Left ventricle myocardium inferior (tissue), 1 donor: Measurements from ENCODE around the gene ZC3H12C. TPM values are rescaled to one million over a fixed set of nuclear protein-coding genes. Genes with fewer than 3 reads are reported as not detected.
A peak's percentile ranks its signal among the peaks of the same experiment; 100 is the strongest.

Source experiments
- DNase-seq: peaks from one replicate; pipeline ENCODE4 v3.0.0-alpha.2; 2020
- H3K27ac ChIP-seq: fragments of 200-600 bp; replicated peaks from 2 replicates; pipeline ENCODE4 v1.8.0; 2021
- H3K27me3 ChIP-seq: fragments of 200-600 bp; 2 replicates; pipeline ENCODE4 v1.8.0; 2021; ENCODE audit warnings: low read depth
- H3K36me3 ChIP-seq: fragments of 200-600 bp; 2 replicates; pipeline ENCODE4 v1.8.0; 2021
- H3K4me1 ChIP-seq: fragments of 200-600 bp; 2 replicates; pipeline ENCODE4 v1.8.0; 2021
- H3K4me3 ChIP-seq: fragments of 200-600 bp; 2 replicates; pipeline ENCODE4 v1.8.0; 2021; ENCODE audit warnings: mild to moderate bottlenecking, moderate library complexity
- H3K9me3 ChIP-seq: fragments of 200-600 bp; replicated peaks from 2 replicates; pipeline ENCODE4 v1.8.0; 2021
- CTCF ChIP-seq: fragments of 200-600 bp; IDR thresholded peaks from 2 replicates; pipeline ENCODE4 v1.8.0; 2021; ENCODE audit warnings: antibody characterized with exemption, mild to moderate bottlenecking, borderline replicate concordance
- intact Hi-C: fragments of 100-400 bp; cut with micrococcal nuclease; formaldehyde crosslinking; loops from one replicate; pipeline ENCODE4 v1.11.0; 2022
- total RNA-seq: library from RNA; stranded (reverse); fragmentation: NEBNext Ultra II Directional; extraction: Animal tissue kit (Norgen Biotek cat#: 25700); gene quantifications from one replicate; pipeline ENCODE4 v1.2.1, GENCODE V29; 2021
- donor health status: DM: no; HTN: yes; CAD: no; lungs with severe emphysema.

ZC3H12C gene
- total RNA-seq, 1 donor from 2014 or later: 16.8 TPM

- Histone ChIP-seq H3K36me3 (peaks cover 2% of the 10 kb centered on the region), H3K4me3 (no peak overlapping the region), H3K9me3 (no peaks in the 10 kb centered on the region), H3K4me1 (peaks cover 42% of the 10 kb centered on the region), H3K27me3 (no peaks in the 10 kb centered on the region), H3K27ac (no peak overlapping the region)
- DNase-seq: no peak
- intact Hi-C loops: no loop called here
- TF ChIP-seq CTCF: no peak
Measured at GRCh38 chr11:110131386-110132123, 38.4 kb downstream of the ZC3H12C start.

GRCh38 chr11:110133160-110133559, 40.0 kb downstream of the ZC3H12C start:
- no peak for TF ChIP-seq CTCF
- H3K4me3 ChIP-seq: no peak overlapping the region
- H3K27me3 ChIP-seq: no peaks in the 10 kb centered on the region
- no peak overlapping the region for H3K27ac ChIP-seq
- H3K9me3 ChIP-seq: no peaks in the 10 kb centered on the region
- no peak for DNase-seq
- peaks cover 8% of the 10 kb centered on the region for H3K36me3 ChIP-seq
- intact Hi-C loops: no loop called here
- H3K4me1 ChIP-seq: peaks cover 30% of the 10 kb centered on the region

GRCh38 chr11:110134110-110134509, 40.9 kb downstream of the ZC3H12C start:
- H3K4me1 ChIP-seq: peaks cover 27% of the 10 kb centered on the region
- no peak for TF ChIP-seq CTCF
- no peak overlapping the region for H3K4me3 ChIP-seq
- H3K27me3 ChIP-seq: no peaks in the 10 kb centered on the region
- no peak overlapping the region for H3K27ac ChIP-seq
- no peak for DNase-seq
- intact Hi-C loops: no loop called here
- H3K9me3 ChIP-seq: no peaks in the 10 kb centered on the region
- peaks cover 8% of the 10 kb centered on the region for H3K36me3 ChIP-seq

GRCh38 chr11:110141812-110142211, 48.6 kb downstream of the ZC3H12C start:
- no peaks in the 10 kb centered on the region for H3K27me3 ChIP-seq
- H3K27ac ChIP-seq: no peak overlapping the region
- no peaks in the 10 kb centered on the region for H3K9me3 ChIP-seq
- intact Hi-C loops: no loop called here
- TF ChIP-seq CTCF: no peak
- no peak overlapping the region for H3K4me3 ChIP-seq
- H3K36me3 ChIP-seq: peaks cover 3% of the 10 kb centered on the region
- no peak for DNase-seq
- peaks cover 7% of the 10 kb centered on the region for H3K4me1 ChIP-seq

DNA sequence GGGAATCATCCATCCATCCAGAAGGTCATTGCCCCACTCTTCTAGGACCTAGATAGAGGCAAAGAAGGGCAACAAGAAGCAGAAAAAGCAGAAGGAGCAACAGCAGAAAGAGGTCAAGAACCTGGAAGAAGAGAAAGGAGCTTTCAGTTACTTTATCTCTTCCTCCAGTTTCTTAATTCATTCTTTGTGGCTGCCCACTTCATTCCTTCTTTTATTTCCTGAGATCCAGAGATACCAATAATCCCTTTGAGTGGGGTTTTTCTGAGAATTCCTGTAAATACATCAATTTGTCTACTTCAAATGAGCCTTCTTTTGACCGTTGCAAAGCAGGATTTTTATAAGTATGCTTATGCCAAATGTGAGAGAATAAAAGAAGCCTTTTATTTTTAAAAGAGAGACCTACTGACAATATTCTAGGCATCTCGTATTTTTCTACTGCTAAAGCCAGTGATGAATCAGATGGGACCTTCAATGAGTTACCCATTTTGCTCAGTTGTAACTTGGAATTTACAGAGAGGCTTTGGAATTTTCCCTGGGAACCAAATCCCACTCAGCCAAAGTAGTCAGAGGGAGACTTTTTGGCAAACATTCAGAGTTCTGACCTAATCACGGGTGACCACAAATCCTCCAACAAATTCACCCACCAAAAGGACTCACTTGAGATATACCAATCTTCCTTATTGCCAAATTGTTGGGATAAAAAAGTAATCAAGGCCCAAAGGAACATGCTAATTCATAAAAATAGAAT, 54.9 kb downstream of the ZC3H12C start:
- no peak for TF ChIP-seq CTCF
- Histone ChIP-seq H3K4me1 (peaks cover 20% of the 10 kb centered on the region), H3K27me3 (no peaks in the 10 kb centered on the region), H3K27ac (peak overlapping the region; percentile 19), H3K36me3 (peaks cover 3% of the 10 kb centered on the region), H3K4me3 (no peak overlapping the region), H3K9me3 (no peaks in the 10 kb centered on the region)
- intact Hi-C loops: no loop called here
- DNase-seq: no peak
